OCI-LY1 (cell line): Measurements from ENCODE around the gene STON2.

Experiments
- EZH2 ChIP-seq: fragments of 200-600 bp; sonication (generic), shearing (Covaris generic); IDR thresholded peaks from 2 replicates; pipeline ENCODE4 v1.8.0; 2017; ENCODE audit warnings: borderline replicate concordance, mixed run types, mild to moderate bottlenecking, antibody characterized with exemption, low read length, moderate library complexity, mixed read lengths
- TF ChIP-seq, protein P1 (sequence below): fragments of 200-600 bp; sonication (generic), shearing (Covaris generic); IDR thresholded peaks from 2 replicates; pipeline ENCODE4 v1.5.1; 2017; ENCODE audit warnings: mild to moderate bottlenecking, antibody characterized with exemption, low read length, moderate library complexity, mixed read lengths

DNA sequence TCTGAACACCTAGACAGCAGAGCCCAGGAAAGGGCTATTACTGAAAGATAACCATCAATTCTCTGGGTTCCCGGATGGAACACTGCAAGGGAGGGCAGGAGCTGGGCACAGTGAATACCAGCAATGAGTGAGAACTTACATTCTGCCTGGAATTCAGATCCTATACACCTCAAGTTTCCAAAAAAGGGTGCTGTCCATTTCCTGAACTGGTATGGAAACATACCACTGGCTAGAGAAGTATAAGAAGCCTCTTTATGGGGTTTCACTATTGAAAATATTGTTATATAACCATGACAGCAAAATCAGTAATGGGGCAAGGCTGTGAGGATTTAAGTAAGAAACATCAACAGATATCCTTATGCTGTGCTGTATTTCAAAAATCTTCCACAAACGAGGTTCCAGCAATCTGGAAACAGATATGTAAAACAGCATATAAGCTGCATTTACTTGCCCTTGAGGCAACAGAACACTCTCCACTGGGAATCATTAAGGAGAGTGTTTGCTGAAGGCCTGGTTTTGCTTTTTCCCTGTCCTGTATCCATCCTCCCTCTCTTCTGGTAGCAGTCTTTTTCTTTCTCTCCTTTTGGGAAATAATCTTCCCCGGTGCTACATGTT, 126.1 kb downstream of the STON2 start:
- TF ChIP-seq, protein P1, sequence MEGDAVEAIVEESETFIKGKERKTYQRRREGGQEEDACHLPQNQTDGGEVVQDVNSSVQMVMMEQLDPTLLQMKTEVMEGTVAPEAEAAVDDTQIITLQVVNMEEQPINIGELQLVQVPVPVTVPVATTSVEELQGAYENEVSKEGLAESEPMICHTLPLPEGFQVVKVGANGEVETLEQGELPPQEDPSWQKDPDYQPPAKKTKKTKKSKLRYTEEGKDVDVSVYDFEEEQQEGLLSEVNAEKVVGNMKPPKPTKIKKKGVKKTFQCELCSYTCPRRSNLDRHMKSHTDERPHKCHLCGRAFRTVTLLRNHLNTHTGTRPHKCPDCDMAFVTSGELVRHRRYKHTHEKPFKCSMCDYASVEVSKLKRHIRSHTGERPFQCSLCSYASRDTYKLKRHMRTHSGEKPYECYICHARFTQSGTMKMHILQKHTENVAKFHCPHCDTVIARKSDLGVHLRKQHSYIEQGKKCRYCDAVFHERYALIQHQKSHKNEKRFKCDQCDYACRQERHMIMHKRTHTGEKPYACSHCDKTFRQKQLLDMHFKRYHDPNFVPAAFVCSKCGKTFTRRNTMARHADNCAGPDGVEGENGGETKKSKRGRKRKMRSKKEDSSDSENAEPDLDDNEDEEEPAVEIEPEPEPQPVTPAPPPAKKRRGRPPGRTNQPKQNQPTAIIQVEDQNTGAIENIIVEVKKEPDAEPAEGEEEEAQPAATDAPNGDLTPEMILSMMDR, result no peak
- no peak for TF ChIP-seq EZH2
